NOMO-1 (cell line): Measurements from ENCODE around the gene PIGH.
"Not testable (repeated sequence)": the region's sequence is repeated elsewhere in the genome, so short reads cannot be mapped to it uniquely, and the experiment has no call there.

Experiments used
- DNase-seq, 2 experiments: peaks; one replicate each; lab custom pipeline; 2025; ENCODE audit not compliant: unreplicated experiment in 2 of 2; lab: John Stamatoyannopoulos, UW

PIGH gene

GRCh38 chr14:67610491-67610890 lies 10.4 kb upstream of the PIGH start:
- DNase-seq: no peak

- DNase-seq: no peak
Measured at GRCh38 chr14:67609642-67610310, 9.7 kb upstream of the PIGH start.

GRCh38 chr14:67607646-67608045 lies 7.6 kb upstream of the PIGH start:
- no peak for DNase-seq

GRCh38 chr14:67602995-67603545 lies 3.0 kb upstream of the PIGH start:
- DNase-seq: no peak

- DNase-seq: no peak
Measured at GRCh38 chr14:67602076-67602475, 2.0 kb upstream of the PIGH start.

- not testable (repeated sequence) for DNase-seq
Measured at GRCh38 chr14:67600562-67600974, 500 bp upstream of the PIGH start.

GRCh38 chr14:67595392-67595791 lies 4.7 kb downstream of the PIGH start:
- DNase-seq: no peak

GRCh38 chr14:67593650-67594049 lies 6.4 kb downstream of the PIGH start:
- not testable (repeated sequence) for DNase-seq

- no peak for DNase-seq
Measured at GRCh38 chr14:67589204-67589770, 10.8 kb downstream of the PIGH start.

GRCh38 chr14:67586369-67586768 lies 13.7 kb downstream of the PIGH start:
- DNase-seq: peak in 1 of 2 experiments; percentile 24

GRCh38 chr14:67584978-67585377 lies 15.1 kb downstream of the PIGH start:
- DNase-seq: no peak

GRCh38 chr14:67583711-67584644 lies 16.1 kb downstream of the PIGH start:
- peak; percentile 25 to 35 for DNase-seq

GRCh38 chr14:67582061-67582460 lies 18.0 kb downstream of the PIGH start:
- no peak for DNase-seq

- DNase-seq: no peak
Measured at GRCh38 chr14:67581643-67582042, 18.4 kb downstream of the PIGH start.

- no peak for DNase-seq
Measured at GRCh38 chr14:67580336-67581171, 19.5 kb downstream of the PIGH start.

GRCh38 chr14:67579636-67580035 lies 20.4 kb downstream of the PIGH start:
- no peak for DNase-seq

GRCh38 chr14:67579040-67579439 lies 21.0 kb downstream of the PIGH start:
- no peak for DNase-seq

- DNase-seq: no peak
Measured at GRCh38 chr14:67577909-67578749, 21.9 kb downstream of the PIGH start.

GRCh38 chr14:67577181-67577808 lies 22.8 kb downstream of the PIGH start:
- no peak for DNase-seq
